OCI-LY1 (cell line): ENCODE measurements around the gene PARP3.

Source experiments
- H2AFZ ChIP-seq: fragments of 200-600 bp; sonication (generic), shearing (Covaris generic); 2 replicates; pipeline ENCODE4 v1.6.0; 2014; ENCODE audit warnings: antibody characterized with exemption, mild to moderate bottlenecking, low read length
- H3F3A ChIP-seq: fragments of 200-600 bp; sonication (generic), shearing (Covaris generic); 2 replicates; pipeline ENCODE4 v1.6.0; 2014; ENCODE audit warnings: mild to moderate bottlenecking, antibody characterized with exemption, low read length, moderate library complexity; ENCODE audit not compliant: insufficient read depth
- H3K27ac ChIP-seq: fragments of 200-600 bp; sonication (generic); 2 replicates; pipeline ENCODE4 v1.5.1; 2014; ENCODE audit warnings: low read length, mixed run types, mild to moderate bottlenecking, low read depth; ENCODE audit not compliant: poor library complexity, severe bottlenecking
- H3K27me3 ChIP-seq: fragments of 200-600 bp; sonication (generic); 2 replicates; pipeline ENCODE4 v1.6.0; 2014; ENCODE audit warnings: antibody characterized with exemption, mild to moderate bottlenecking, low read length, moderate library complexity; ENCODE audit not compliant: insufficient read depth
- H3K36me3 ChIP-seq: fragments of 200-600 bp; sonication (generic); 2 replicates; pipeline ENCODE4 v1.6.1; 2014; ENCODE audit warnings: mild to moderate bottlenecking, antibody characterized with exemption, low read length, moderate library complexity, mixed read lengths; ENCODE audit not compliant: insufficient read depth
- H3K4me1 ChIP-seq: fragments of 200-600 bp; sonication (generic); 2 replicates; pipeline ENCODE4 v1.5.1; 2014; ENCODE audit warnings: mild to moderate bottlenecking, low read length, moderate library complexity; ENCODE audit not compliant: insufficient read depth, severe bottlenecking
- H3K4me2 ChIP-seq: fragments of 200-600 bp; sonication (generic), shearing (Covaris generic); 2 replicates; pipeline ENCODE4 v1.6.1; 2014; ENCODE audit warnings: low read length
- H3K4me3 ChIP-seq: fragments of 200-600 bp; sonication (generic); 2 replicates; pipeline ENCODE4 v1.5.1; 2014; ENCODE audit warnings: low read length, low read depth, mild to moderate bottlenecking, mixed read lengths; ENCODE audit not compliant: poor library complexity, severe bottlenecking
- H3K79me2 ChIP-seq: fragments of 200-600 bp; shearing (Covaris generic); 2 replicates; pipeline ENCODE4 v1.6.1; 2016; ENCODE audit warnings: mixed run types, low read length, mixed read lengths; ENCODE audit not compliant: insufficient read depth
- H3K9ac ChIP-seq: fragments of 200-600 bp; sonication (generic), shearing (Covaris generic); 2 replicates; pipeline ENCODE4 v1.6.1; 2014; ENCODE audit warnings: mild to moderate bottlenecking, low read length, mixed read lengths
- H3K9me2 ChIP-seq: fragments of 200-600 bp; sonication (generic), shearing (Covaris generic); 2 replicates; pipeline ENCODE4 v1.6.1; 2014; ENCODE audit warnings: low read depth, mild to moderate bottlenecking, low read length, mixed read lengths
- H3K9me3 ChIP-seq: fragments of 200-600 bp; shearing (Covaris generic); 2 replicates; pipeline ENCODE4 v1.6.1; 2014; ENCODE audit warnings: low read length, mixed read lengths
- H4K20me1 ChIP-seq: fragments of 200-600 bp; sonication (generic), shearing (Covaris generic); 2 replicates; pipeline ENCODE4 v1.6.0; 2016; ENCODE audit warnings: mild to moderate bottlenecking, low read length; ENCODE audit not compliant: insufficient read depth
- CTCF ChIP-seq: fragments of 200-600 bp; sonication (generic), shearing (Covaris generic); IDR thresholded peaks from 2 replicates; pipeline ENCODE4 v1.5.1; 2017; ENCODE audit warnings: mild to moderate bottlenecking, antibody characterized with exemption, low read length, moderate library complexity, mixed read lengths
- EZH2 ChIP-seq: fragments of 200-600 bp; sonication (generic), shearing (Covaris generic); IDR thresholded peaks from 2 replicates; pipeline ENCODE4 v1.8.0; 2017; ENCODE audit warnings: borderline replicate concordance, mixed run types, mild to moderate bottlenecking, antibody characterized with exemption, low read length, moderate library complexity, mixed read lengths

Gene PARP3

GRCh38 chr3:51971350-51971749 lies 29.2 kb downstream of the PARP3 start:
- Histone ChIP-seq H3K27me3 (no peaks in the 10 kb centered on the region), H3K9ac (no peak overlapping the region)

GRCh38 chr3:51974277-51974962 lies 32.3 kb downstream of the PARP3 start:
- H3K27me3 ChIP-seq = no peaks in the 10 kb centered on the region
- peak overlapping the region; percentile 98 for H3K4me3 ChIP-seq
- H3K9ac ChIP-seq = peak overlapping the region; percentile 99
- H3K79me2 ChIP-seq = no peaks in the 10 kb centered on the region
- H3K9me3 ChIP-seq = no peaks in the 10 kb centered on the region
- TF ChIP-seq CTCF = no peak
- no peak for TF ChIP-seq EZH2
- peak overlapping the region; percentile 86 for H3K4me2 ChIP-seq
- H3F3A ChIP-seq = 0 out of 2 replicates have a peak, but pooled peaks cover 8% of the 10 kb centered on the region
- H3K36me3 ChIP-seq = peaks cover 16% of the 10 kb centered on the region
- H4K20me1 ChIP-seq = no peaks in the 10 kb centered on the region
- H2AFZ ChIP-seq = no peak overlapping the region
- no peaks in the 10 kb centered on the region for H3K9me2 ChIP-seq
- peaks cover 38% of the 10 kb centered on the region for H3K4me1 ChIP-seq
- H3K27ac ChIP-seq = peak overlapping the region; percentile 85

More at GRCh38 chr3:51971350-51971749, 29.2 kb downstream of the PARP3 start:
- Histone ChIP-seq H2AFZ (no peak overlapping the region), H3K4me2 (no peak overlapping the region), H3K9me3 (no peaks in the 10 kb centered on the region), H3K4me3 (no peak overlapping the region), H3K9me2 (no peaks in the 10 kb centered on the region), H3F3A (no peaks in the 10 kb centered on the region), H3K79me2 (no peaks in the 10 kb centered on the region), H4K20me1 (no peaks in the 10 kb centered on the region), H3K27ac (no peak overlapping the region), H3K36me3 (peaks cover 26% of the 10 kb centered on the region), H3K4me1 (peaks cover 32% of the 10 kb centered on the region)
- TF ChIP-seq EZH2 (no peak), CTCF (no peak)

GRCh38 chr3:51974963-51975851 lies 33.0 kb downstream of the PARP3 start, which contains the start of gene ABHD14A:
Gene ABHD14A (plus strand): TSS chr3:51975064. CDS start chr3:51975136, 72 bp downstream.
- 0 out of 2 replicates have a peak, but pooled peaks cover 8% of the 10 kb centered on the region for H3F3A ChIP-seq
- no peak for TF ChIP-seq EZH2
- no peak for TF ChIP-seq CTCF
- H3K9me2 ChIP-seq = no peaks in the 10 kb centered on the region
- peak within 1 kb of the TSS; percentile 99 for H3K9ac ChIP-seq
- no peaks in the 10 kb centered on the region for H3K9me3 ChIP-seq
- H3K4me3 ChIP-seq = peak within 1 kb of the TSS; percentile 98
- peak within 1 kb of the TSS; percentile 85 for H3K27ac ChIP-seq
- H2AFZ ChIP-seq = no peak within 1 kb of the TSS
- peak within 1 kb of the TSS; percentile 86 for H3K4me2 ChIP-seq
- peaks cover 10% of the 10 kb centered on the region for H3K36me3 ChIP-seq
- no peaks in the 10 kb centered on the region for H3K79me2 ChIP-seq
- peaks cover 38% of the 10 kb centered on the region for H3K4me1 ChIP-seq
- no peaks in the 10 kb centered on the region for H4K20me1 ChIP-seq
- H3K27me3 ChIP-seq = no peaks in the 10 kb centered on the region
